ENCODE measurements around the gene RYR2.

- TF ChIP-seq, protein P1, sequence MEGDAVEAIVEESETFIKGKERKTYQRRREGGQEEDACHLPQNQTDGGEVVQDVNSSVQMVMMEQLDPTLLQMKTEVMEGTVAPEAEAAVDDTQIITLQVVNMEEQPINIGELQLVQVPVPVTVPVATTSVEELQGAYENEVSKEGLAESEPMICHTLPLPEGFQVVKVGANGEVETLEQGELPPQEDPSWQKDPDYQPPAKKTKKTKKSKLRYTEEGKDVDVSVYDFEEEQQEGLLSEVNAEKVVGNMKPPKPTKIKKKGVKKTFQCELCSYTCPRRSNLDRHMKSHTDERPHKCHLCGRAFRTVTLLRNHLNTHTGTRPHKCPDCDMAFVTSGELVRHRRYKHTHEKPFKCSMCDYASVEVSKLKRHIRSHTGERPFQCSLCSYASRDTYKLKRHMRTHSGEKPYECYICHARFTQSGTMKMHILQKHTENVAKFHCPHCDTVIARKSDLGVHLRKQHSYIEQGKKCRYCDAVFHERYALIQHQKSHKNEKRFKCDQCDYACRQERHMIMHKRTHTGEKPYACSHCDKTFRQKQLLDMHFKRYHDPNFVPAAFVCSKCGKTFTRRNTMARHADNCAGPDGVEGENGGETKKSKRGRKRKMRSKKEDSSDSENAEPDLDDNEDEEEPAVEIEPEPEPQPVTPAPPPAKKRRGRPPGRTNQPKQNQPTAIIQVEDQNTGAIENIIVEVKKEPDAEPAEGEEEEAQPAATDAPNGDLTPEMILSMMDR (IDR thresholded peaks at IDR 0.05) = no peak
- TF ChIP-seq POLR2A (IDR thresholded peaks at IDR 0.05) = no peak
Measured at GRCh38 chr1:237166593-237167101, 124.7 kb downstream of the RYR2 start.
